ENCODE results near the gene ADAMTSL2.

ADAMTSL2 gene

DNA sequence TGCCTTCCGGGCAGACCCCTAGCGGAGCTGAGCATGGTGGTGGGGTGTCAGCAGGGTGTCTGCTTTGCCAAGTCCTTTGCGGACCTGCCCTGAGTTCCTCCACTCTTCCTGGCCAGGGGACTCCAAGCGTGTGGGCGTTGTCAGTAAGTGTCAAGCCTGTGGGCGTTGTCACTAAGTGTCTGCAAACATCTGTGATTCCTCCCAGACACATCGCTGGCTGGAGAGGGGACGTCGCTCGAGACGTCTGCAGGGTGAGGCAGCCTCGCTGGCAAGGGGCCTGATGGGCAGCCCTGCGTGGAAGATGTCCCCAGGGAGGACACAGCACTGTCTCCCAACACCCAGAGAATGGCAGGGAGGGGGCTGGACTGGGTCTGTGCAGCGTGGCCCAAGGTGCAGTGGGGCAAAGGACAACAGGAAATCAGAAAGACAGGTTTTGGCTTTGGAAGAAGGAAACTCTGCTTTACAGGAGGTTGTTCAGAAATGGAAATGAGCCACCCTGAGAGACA lies 28.8 kb downstream of the ADAMTSL2 start:
- no peak for TF ChIP-seq SIN3A (IDR thresholded peaks at IDR 0.05; ENCODE audit: borderline replicate concordance, insufficient read depth, low read length)
- peak; percentile 52 for TF ChIP-seq FOXP2 (optimal IDR thresholded peaks at IDR 0.05; ENCODE audit: borderline replicate concordance, extremely low read depth, extremely low read length, insufficient read depth)
- no peak for TF ChIP-seq TAF1 (IDR thresholded peaks at IDR 0.05; ENCODE audit: borderline replicate concordance, insufficient read depth, low read length)

DNA sequence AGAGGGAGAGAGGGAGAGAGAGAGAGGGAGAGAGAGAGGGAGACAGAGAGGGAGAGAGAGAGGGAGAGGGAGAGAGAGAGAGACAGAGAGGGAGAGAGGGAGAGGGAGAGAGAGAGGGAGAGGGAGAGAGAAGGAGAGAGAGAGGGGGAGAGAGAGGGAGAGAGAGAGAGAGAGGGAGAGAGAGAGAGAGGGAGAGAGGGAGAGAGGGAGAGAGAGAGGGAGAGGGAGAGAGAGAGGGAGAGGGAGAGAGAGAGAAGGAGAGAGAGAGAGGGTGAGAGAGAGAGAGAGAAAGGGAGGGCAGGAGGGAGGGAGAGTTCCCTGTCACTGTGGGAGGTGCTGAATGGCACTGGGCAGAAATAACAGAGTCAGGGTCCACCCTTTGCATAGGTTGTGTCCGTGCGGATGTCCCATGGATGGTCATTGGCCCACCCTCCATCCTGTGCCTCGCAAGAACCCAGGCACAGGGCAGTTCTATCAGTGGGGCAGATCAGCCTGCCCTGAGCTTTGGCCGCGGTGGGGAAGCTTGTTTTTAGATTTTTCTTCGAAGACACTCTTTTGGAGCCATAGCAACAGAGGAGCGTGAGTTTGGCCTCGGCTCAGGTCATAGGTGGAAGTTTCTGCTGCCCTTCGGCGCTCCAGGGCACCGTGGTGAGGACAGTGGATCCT lies 30.1 kb downstream of the ADAMTSL2 start:
- TF ChIP-seq FOXP2 (optimal IDR thresholded peaks at IDR 0.05; ENCODE audit: borderline replicate concordance, extremely low read depth, extremely low read length, insufficient read depth) (no peak), POLR2AphosphoS5 (IDR thresholded peaks at IDR 0.05; ENCODE audit: low read depth, low read length) (no peak), TAF1 (IDR thresholded peaks at IDR 0.05; ENCODE audit: borderline replicate concordance, insufficient read depth, low read length) (no peak), SIN3A (IDR thresholded peaks at IDR 0.05; ENCODE audit: borderline replicate concordance, insufficient read depth, low read length) (no peak)
- TF ChIP-seq, protein P1, sequence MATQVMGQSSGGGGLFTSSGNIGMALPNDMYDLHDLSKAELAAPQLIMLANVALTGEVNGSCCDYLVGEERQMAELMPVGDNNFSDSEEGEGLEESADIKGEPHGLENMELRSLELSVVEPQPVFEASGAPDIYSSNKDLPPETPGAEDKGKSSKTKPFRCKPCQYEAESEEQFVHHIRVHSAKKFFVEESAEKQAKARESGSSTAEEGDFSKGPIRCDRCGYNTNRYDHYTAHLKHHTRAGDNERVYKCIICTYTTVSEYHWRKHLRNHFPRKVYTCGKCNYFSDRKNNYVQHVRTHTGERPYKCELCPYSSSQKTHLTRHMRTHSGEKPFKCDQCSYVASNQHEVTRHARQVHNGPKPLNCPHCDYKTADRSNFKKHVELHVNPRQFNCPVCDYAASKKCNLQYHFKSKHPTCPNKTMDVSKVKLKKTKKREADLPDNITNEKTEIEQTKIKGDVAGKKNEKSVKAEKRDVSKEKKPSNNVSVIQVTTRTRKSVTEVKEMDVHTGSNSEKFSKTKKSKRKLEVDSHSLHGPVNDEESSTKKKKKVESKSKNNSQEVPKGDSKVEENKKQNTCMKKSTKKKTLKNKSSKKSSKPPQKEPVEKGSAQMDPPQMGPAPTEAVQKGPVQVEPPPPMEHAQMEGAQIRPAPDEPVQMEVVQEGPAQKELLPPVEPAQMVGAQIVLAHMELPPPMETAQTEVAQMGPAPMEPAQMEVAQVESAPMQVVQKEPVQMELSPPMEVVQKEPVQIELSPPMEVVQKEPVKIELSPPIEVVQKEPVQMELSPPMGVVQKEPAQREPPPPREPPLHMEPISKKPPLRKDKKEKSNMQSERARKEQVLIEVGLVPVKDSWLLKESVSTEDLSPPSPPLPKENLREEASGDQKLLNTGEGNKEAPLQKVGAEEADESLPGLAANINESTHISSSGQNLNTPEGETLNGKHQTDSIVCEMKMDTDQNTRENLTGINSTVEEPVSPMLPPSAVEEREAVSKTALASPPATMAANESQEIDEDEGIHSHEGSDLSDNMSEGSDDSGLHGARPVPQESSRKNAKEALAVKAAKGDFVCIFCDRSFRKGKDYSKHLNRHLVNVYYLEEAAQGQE (IDR thresholded peaks at IDR 0.05; ENCODE audit: insufficient read depth in 1 of 2, low read depth in 2 of 2, low read length in 2 of 2) = no peak

DNA sequence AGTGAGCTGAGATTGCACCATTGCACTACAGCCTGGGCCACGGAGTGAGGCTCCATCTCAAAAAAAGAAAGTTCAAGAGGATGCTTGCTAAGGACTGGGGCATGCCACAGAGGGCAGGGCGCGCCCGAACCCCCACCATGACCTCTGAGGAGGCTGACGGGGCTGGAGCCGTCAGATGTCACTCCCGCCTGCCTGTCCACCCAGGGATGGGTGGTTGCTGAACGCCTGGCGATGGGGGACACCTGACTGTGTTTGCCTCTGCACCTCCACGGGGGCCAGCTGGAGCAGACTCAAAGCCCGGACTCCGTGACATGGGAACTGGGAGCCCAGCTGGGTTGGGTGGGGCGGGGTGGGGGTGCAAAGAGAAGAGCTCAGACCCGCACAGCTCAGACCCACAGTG lies 31.9 kb downstream of the ADAMTSL2 start:
- TF ChIP-seq POLR2AphosphoS5 (IDR thresholded peaks at IDR 0.05; ENCODE audit: low read depth, low read length) (no peak), SIN3A (IDR thresholded peaks at IDR 0.05; ENCODE audit: borderline replicate concordance, insufficient read depth, low read length) (no peak), TAF1 (IDR thresholded peaks at IDR 0.05; ENCODE audit: borderline replicate concordance, insufficient read depth, low read length) (no peak), FOXP2 (optimal IDR thresholded peaks at IDR 0.05; ENCODE audit: borderline replicate concordance, extremely low read depth, extremely low read length, insufficient read depth) (no peak)
- TF ChIP-seq, protein P1 (IDR thresholded peaks at IDR 0.05; ENCODE audit: insufficient read depth in 1 of 2, low read depth in 2 of 2, low read length in 2 of 2) = no peak

DNA sequence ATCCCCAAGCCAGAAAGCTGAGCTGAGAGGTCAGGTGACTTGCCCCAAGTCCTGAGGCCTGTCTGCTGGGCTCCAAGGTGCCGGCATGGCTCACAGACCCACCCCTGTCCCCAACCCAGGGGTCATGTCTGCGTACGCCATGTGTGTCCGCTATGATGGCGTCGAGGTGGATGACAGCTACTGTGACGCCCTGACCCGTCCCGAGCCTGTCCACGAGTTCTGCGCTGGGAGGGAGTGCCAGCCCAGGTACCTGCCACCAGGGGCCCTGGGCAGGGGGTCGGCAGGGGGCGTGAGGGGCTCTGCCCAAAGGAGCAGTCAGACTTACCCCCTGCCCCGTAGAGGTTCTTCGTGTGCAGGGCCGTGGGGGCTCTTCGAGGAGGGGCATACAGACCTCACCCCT lies 32.3 kb downstream of the ADAMTSL2 start:
- TF ChIP-seq POLR2AphosphoS5 (IDR thresholded peaks at IDR 0.05; ENCODE audit: low read depth, low read length) (no peak), FOXP2 (optimal IDR thresholded peaks at IDR 0.05; ENCODE audit: borderline replicate concordance, extremely low read depth, extremely low read length, insufficient read depth) (no peak), TAF1 (IDR thresholded peaks at IDR 0.05; ENCODE audit: borderline replicate concordance, insufficient read depth, low read length) (no peak), SIN3A (IDR thresholded peaks at IDR 0.05; ENCODE audit: borderline replicate concordance, insufficient read depth, low read length) (no peak)
- TF ChIP-seq, protein P1 (IDR thresholded peaks at IDR 0.05; ENCODE audit: insufficient read depth in 1 of 2, low read depth in 2 of 2, low read length in 2 of 2) = no peak

DNA sequence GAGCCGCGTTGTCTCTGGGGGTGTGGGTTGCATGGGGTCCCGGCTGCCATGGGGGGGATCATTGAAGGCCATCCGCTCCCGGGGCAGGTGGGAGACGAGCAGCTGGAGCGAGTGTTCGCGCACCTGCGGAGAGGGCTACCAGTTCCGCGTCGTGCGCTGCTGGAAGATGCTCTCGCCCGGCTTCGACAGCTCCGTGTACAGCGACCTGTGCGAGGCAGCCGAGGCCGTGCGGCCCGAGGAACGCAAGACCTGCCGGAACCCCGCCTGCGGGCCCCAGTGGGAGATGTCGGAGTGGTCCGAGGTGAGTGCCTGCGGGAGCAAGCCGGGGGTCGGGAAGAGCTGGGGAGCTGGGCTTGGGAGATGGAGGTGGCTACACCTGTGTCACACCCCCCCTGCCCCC lies 33.7 kb downstream of the ADAMTSL2 start:
- TF ChIP-seq POLR2AphosphoS5 (IDR thresholded peaks at IDR 0.05; ENCODE audit: low read depth, low read length) (no peak), FOXP2 (optimal IDR thresholded peaks at IDR 0.05; ENCODE audit: borderline replicate concordance, extremely low read depth, extremely low read length, insufficient read depth) (no peak), SIN3A (IDR thresholded peaks at IDR 0.05; ENCODE audit: borderline replicate concordance, insufficient read depth, low read length) (no peak), TAF1 (IDR thresholded peaks at IDR 0.05; ENCODE audit: borderline replicate concordance, insufficient read depth, low read length) (no peak)
- TF ChIP-seq, protein P1 (IDR thresholded peaks at IDR 0.05; ENCODE audit: insufficient read depth in 1 of 2, low read depth in 2 of 2, low read length in 2 of 2) = no peak
